GM21526 (cell line): ENCODE data around the gene INO80E.
"Not testable (repeated sequence)": the region's sequence is repeated elsewhere in the genome, so short reads cannot be mapped to it uniquely, and the experiment has no call there.

Experiments
- ATAC-seq: cut with Tn5 transposase; IDR thresholded peaks from one replicate; pipeline ENCODE4 v1.9.1; 2021; ENCODE audit warnings: moderate library complexity; ENCODE audit not compliant: unreplicated experiment, low FRiP score

INO80E gene

DNA sequence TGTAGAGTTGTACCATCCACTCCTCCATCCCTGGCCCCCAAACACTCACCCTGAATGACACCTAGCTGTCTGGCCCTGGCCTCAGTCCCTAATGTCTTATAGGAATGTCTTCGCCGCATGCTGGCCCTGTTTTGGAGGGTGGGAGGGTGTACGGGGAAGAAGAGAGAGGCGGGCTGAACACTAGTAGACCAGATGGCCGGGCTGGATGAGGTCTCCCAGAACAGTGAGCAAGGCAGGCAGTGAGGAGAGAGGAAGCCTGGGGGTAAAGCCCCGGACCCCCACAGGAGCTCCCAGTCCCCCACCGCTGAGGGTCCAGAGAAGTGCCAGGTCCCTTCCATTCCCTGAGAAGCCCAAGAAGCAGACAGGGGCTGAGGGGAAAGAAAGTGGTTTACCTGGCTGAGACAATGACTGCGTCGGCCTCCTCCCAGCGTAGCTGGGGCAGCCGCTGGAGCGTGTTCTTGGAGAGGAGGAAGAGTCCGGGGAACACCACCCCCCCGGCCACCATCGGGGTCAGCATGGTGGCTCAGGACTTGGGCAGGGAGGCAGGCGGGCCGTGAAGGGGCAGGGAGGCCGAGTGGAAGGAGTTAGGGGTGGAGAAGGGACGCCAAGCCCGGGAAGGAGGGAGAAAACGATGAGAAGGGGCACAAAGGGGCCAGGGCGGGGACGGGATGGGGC lies 34.1 kb downstream of the INO80E start:
- ATAC-seq = no peak

DNA sequence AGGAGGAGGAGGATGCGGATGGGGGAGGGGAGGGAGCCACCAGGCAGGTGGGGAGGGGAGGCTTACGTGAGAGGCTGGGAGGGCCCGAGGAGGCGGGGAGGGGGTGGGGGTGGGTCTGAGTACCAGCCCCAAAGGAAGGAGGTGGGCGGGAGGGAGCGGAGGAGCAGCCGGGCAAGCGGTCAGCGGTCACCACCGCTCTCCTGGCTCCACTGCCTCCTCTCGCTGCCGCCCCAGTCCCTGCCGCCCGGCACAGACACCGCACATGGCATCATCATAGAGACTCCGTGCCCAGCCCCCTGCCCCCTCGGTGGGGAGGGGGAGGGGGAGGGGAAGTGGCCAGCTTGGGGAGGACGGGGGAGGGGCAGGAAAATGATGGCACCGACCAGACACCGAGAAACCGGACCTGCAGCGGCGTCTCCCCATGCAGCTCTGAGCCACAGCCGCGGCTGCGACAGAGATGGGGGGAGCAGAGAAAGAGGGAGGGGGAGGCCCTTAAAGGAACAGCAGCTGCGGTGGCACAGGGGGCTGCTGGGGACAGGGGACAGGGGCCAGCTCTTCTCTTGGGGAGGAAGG lies 34.9 kb downstream of the INO80E start, which contains the start of gene TLCD3B:
TSS of gene TLCD3B (minus strand) at position 431 of the 573 bp plus-strand sequence. CDS start 744 bp downstream, outside the sequence.
- no peak for ATAC-seq

DNA sequence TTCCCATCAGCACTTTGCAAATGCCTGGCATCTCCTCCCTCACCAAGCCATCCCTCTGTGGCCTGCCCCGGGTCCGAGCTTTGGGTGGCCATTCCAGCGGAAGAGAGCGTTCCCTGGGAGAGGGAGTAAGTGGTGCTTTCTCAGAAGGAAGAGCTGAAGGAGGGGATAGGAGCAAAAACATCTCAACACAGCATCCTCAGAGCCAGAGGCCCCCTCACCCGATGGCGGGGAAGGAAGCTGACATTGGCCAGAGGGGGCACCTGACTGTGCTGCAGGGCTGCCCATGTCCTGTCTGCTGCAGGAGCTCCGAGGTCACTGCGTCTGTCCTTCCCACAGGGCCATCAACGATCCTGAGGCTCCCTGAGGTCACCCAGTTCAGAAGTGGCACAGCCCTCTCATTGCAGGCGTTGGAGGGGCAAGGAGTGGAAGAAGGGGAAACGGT lies 35.5 kb downstream of the INO80E start:
- ATAC-seq = no peak

DNA sequence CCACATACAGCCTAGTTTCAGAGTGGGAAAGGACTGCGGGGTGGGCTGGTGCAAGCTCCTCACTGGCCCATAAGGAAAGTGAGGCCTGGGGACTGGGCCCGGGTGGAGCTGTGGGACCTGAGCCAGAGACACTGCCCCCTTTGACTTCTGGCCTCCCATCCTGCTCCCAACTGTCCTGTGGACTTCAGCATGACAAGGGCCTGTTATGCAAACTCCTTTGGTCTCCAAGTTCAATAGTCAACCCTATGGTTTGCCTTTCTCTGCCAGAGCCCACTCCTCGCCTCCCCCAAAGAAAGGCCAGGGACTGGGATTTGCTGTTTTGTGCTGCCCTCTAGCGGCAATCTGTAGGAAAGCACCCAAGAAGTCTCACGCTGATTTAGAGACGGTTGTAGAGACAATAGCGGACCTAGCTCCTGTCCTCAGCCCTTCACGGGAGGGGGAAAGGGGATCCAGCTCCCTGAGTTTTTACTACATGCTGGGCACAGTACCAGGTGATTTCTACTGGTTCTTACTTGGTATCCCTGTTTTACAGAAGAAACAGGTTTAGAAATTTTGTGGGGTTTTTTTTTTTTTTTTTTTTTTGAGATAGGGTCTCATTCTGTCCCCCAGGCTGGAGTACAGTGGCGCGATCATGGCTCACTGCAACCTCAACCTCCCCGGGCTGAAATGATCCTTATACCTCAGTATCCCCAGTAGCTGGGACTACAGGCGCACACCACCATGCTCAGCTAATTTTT lies 36.2 kb downstream of the INO80E start:
- no peak for ATAC-seq

DNA sequence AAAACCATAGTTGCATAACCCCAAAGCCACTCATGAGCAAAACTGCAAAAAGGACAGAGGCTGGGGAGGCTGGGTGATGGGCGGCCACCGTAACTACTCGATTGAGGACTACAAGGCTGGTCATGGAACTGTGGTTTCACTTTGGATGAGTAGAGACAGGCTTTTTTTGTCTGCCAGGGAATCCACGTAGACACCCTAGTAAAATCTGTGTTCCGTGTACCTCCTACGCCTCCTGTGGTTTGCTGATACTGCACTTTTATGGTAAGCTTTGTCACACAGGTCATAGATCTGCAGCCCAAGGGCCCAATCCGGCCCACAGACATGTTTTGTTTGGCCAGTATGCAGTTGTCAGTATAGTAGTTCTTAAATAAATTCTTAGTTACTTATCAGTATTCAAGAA lies 37.2 kb downstream of the INO80E start:
- no peak for ATAC-seq

DNA sequence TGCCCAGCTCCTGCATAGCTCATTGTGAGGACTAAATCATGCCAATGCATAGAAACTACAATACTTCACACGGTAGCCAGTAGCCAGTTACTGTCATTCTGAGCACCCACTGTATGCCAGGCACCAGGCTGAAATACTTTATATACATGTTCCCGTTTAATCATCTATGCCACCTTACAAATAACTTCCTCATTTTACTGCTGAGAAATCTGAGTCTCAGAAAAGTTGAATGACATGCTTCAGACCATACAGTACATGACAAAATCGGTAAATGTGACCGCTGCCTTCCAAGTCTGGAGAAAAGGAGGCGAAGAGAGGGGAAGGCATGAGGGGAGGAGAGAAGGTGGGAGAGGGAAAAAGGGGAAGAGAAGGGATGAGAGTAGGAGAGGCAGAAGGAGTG lies 44.2 kb downstream of the INO80E start:
- no peak for ATAC-seq

DNA sequence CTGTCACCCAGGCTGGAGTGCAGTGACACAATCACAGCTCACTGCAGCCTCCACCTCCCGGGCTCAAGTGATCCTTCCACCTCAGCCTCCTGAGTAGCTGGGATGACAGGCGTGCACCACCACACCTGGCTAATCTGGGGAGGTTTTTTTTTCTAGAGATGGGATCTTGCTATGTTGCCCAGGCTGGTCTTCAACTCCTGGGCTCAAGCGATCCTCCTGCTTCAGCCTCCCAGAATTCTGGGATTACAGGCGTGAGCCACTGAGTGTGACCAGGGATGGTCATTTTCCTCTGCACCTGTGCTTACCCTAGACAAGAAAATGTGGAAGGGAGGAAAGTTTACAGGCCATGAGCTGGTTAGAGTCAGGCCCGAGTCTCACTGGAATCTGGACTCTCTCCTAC lies 44.6 kb downstream of the INO80E start:
- ATAC-seq = not testable (repeated sequence)

DNA sequence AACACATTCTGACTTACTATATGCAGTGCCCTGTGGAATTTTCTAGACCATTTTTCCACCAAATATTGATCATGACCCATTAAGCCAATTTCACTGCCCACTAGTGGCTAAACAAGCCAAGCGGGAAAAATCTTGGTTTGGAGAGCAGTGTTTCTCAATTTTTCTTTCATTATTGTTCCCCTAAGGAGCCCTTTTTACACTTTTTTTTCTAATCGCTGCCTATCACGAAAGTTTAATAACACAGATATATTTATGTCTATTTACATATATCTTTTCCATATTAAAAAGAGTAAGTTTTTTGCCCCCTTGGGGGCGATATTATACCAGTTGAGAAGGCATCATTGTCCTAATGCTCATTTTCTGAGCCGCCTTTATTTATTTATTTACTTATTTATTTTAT lies 45.8 kb downstream of the INO80E start:
- ATAC-seq = no peak

DNA sequence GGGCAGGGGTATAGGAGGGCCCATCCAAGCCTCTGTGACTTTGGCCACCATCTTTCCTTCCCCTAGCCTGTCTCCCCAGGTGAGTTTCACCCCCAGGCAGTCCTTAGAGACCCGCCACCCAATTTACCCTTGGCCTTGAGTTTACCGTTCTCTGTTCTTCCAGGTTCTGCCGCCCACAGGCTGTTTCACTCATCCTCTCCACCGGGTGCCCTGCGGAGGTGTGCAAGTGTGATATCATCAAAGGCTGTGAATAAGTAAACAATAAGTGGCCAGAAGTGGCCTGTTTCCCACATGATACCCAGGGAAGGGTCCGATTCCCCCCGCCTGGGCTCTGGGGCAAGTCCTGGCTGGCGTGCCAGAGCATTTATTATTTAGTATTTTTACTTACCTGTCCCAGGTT lies 50.1 kb downstream of the INO80E start:
- ATAC-seq = no peak

DNA sequence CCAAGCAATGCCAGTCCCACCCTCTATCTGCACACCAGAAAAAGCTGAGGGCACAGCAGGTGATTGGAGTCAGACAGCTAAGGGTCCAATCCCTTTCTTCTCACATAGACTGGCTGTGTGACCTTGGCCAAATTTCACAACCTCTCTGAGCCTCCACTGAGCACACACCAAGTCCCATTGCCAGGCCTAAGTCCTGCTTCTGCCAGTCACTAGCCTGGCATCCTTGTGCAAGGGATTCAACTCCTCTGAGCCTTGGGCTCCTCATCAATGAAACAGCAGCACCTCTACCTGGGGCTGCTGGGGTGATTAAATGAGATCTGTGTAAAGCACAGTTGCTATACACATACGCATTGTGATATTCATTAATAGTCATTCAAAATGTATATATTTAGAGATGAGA lies 50.5 kb downstream of the INO80E start:
- no peak for ATAC-seq

DNA sequence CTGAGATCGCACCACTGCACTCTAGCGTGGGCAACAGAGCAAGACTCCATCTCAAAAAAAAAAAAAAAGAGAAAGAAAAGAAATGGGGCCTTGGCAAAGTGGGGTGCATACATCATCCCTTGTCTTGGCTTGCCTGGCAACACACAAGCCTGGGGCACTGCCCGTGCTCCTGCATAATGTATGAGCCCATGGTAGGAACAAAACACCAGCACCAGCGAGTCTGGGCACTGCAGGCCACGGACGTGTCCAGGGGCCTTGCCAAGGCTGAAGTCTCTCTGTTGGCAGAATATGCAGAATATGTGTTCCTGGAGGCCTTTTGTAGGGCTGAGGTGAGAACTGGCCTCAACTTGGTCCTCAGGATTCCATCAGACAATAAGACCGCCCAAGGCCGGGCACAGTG lies 53.8 kb downstream of the INO80E start:
- ATAC-seq = no peak

DNA sequence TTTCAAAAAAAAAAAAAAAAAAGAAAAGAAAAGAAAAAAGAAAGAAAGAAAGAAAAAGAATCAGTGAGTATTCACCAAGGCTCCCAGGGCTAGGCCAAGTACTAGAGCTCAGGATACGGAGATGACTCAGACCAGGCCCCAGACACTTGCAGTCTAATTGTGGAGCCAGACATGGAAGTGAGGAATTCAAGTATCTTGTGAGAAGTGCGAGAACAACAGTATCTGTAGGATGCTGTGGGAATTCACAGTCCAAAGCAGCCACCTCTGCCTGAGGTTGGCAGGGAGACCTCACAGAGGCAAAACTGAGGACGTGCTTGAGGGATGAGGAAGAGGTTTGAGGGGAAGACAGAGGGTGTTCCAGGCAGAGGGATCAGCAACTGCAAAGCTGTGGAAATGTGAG lies 55.5 kb downstream of the INO80E start:
- ATAC-seq = no peak

DNA sequence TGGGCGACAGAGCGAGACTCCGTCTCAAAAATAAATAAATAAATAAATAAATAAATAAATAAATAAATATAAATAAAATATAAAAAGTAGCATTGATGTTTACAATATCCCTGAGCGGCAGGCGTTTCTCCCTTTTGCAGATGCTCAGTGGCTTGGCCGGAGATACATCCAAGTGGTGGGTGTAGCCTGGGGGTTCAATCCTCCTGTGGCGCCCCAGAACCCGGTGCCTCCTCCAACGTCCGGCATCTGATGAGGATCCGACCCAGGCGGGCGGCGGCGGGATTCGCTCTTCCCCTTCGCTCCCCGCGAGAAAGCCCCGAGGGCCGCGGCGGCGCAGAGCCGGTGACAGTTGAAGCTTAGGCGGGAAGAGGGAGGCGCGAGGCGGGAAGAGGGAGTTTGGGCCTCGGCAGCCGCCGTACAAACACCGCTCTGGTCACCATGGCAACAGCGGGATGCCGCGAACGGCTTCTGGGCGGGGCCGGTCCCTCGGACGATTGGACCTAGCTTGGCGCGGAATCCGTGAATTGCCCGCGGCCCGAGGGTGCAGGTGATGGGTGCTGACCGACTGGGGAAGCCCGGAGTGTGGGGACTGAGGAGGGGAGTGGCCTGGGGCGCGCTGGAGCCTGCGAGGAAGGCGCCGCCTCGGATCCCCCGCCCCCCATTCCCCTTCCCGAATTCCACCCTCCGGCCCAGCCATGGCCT lies 56.8 kb downstream of the INO80E start:
- ATAC-seq = no peak

DNA sequence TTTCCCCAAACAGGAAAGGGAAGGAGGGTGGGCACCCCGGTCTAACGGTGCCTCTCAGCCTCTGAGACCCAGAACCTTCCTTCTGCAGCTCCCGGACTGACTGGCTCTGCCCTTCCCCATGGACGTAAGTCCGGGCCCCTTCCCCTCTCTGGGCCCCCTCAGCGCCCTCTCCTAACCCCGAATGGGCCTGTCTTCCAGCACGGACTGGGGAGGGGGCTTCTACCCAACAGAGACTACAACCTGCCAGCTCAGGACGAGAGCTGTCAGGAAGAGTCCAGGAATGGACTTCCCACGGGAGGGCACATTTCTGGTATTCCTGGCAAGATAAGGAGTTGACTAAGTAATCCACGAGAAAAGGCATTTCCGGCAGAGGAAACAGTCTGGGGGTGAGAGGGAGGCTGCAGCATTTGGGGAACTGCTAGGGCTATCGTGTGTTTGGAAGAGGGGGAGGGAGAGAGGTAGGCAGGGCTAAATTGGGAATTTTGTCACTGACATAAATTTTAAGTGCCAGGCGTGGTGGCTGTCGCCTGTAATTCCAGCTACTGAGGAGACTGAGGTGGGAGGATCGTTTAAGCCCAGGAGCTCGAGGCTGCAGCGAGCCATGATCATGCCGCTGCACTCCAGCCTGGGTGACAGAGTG lies 57.5 kb downstream of the INO80E start:
- no peak for ATAC-seq

DNA sequence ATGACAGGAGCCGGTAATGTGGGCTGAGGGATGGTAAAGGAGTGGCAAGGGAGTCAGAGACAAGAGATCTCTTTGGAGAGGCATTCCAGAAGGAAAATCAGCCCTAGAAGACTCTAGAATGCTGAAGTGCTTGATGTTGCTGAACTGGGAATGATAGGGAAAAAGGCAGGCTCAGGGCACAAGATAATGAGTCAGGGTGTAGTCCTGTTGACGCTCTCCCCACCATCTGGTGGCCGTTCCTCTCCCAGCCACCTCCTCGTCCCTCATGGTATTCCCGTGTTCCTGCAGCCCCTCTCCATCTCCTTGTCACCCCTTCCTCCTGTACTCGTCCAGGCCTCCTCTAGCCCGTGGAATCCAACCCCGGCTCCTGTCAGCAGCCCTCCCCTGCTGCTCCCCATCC lies 58.4 kb downstream of the INO80E start:
- no peak for ATAC-seq

DNA sequence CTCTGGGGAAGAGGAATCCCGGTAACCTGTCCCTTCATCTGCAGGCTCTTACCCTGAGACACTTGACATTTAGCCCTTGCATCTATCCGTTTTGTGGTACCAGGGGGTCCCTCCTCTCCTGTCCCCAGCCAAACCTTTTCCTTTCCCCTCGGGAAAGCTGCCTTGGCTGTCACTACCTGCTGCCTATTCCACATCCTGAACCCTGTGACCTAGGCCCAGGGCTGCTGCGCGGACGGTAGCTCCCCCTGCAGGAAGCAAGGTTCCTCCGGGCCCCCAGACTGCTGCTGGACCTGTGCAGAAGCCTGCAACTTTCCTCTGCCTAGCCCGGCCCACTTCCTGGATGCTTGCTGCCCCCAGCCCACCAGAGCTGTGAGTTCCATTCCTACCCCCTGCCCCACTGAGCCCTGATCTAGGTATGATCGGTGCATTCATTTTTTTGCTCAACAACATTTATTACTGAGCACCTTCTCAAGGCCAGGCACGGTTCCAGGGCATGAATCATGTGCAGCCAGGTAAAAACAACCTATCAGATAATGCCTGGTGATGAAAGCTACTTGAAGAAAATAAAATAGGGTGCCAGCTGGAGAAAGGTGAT lies 59.0 kb downstream of the INO80E start:
- ATAC-seq = no peak
